ENCODE data around the gene RNGTT. TPM values are rescaled to one million over a fixed set of nuclear protein-coding genes. Genes with fewer than 3 reads are reported as not detected.

Gene RNGTT
- total and polyA plus RNA-seq, 10 of the 15 experiments (the other 5 are each of a cell fraction or from before 2014, with no cell fraction given), result 7.7 to 30.4 (median 22.2) TPM

GRCh38 chr6:88563277-88563625 lies 400.2 kb downstream of the RNGTT start:
- Histone ChIP-seq H3K9ac (ENCODE audit: control insufficient read depth, insufficient read depth, low read length) (no peak overlapping the region), H3K27me3 (replicated peaks in 1 of 2; ENCODE audit: control insufficient read depth in 2 of 2, insufficient read depth in 2 of 2, low read length in 1 of 2) (no peaks in the 10 kb centered on the region), H3K79me2 (ENCODE audit: control insufficient read depth, insufficient read depth, low read length) (no peaks in the 10 kb centered on the region), H2AFZ (ENCODE audit: control insufficient read depth, low read depth, low read length) (no peak overlapping the region), H3K4me3 (no peak overlapping the region), H3K36me3 (ENCODE audit: control insufficient read depth in 2 of 2, insufficient read depth in 2 of 2, low read length in 1 of 2) (no peaks in the 10 kb centered on the region), H3K4me1 (ENCODE audit: control insufficient read depth, insufficient read depth, low read length) (peaks cover 5% of the 10 kb centered on the region; the same call in 1 of the 2 replicates), H3K4me2 (ENCODE audit: control insufficient read depth, insufficient read depth) (no peak overlapping the region), H4K20me1 (ENCODE audit: control insufficient read depth, insufficient read depth) (no peaks in the 10 kb centered on the region), H3K27ac (ENCODE audit: control insufficient read depth, insufficient read depth) (no peak overlapping the region), H3K9me3 (replicated peaks; ENCODE audit: control insufficient read depth, insufficient read depth, low read length) (no peaks in the 10 kb centered on the region; the same call in 1 of the 3 replicates)
- in situ Hi-C loops (cut with MboI), result no loop called here
- no peak for DNase-seq (ENCODE audit: low read depth, low spot score)
- BruUV-seq (replicated peaks), result no TSS peak
- SMC1A ChIA-PET (ENCODE audit: uncharacterized antibody, unreplicated experiment), result no interaction called here
- whole genome bisulfite sequencing (ENCODE audit: insufficient coverage, insufficient replicate concordance, low lambda C conversion rate, missing lambda C conversion rate), result 77% methylated on average over 8 of the region's 8 CpGs
- POLR2A ChIA-PET, result no interaction called here
- RAD21 ChIA-PET (ENCODE audit: unreplicated experiment), result no interaction called here
- no peak for ATAC-seq
- intact Hi-C loops (cut with micrococcal nuclease; ENCODE audit: unreplicated experiment), result no loop called here
- FAIRE-seq, result no peak
- CTCF ChIA-PET, result no interaction called here
- no peak for TF ChIP-seq SREBF1 (IDR thresholded peaks at IDR 0.05; ENCODE audit: low read length)
- TF ChIP-seq HDGF (IDR thresholded peaks at IDR 0.05), result no peak
- no peak for TF ChIP-seq RB1 (IDR thresholded peaks at IDR 0.05; ENCODE audit: borderline replicate concordance)
- no peak for TF ChIP-seq ZBTB33 (IDR thresholded peaks at IDR 0.05)
- no peak for TF ChIP-seq JUND (IDR thresholded peaks at IDR 0.05; ENCODE audit: low read depth, low read length)
- no peak for TF ChIP-seq ZNF622 (IDR thresholded peaks at IDR 0.05)
- no peak for TF ChIP-seq ZNF24 (IDR thresholded peaks at IDR 0.05)
- TF ChIP-seq, protein P1, sequence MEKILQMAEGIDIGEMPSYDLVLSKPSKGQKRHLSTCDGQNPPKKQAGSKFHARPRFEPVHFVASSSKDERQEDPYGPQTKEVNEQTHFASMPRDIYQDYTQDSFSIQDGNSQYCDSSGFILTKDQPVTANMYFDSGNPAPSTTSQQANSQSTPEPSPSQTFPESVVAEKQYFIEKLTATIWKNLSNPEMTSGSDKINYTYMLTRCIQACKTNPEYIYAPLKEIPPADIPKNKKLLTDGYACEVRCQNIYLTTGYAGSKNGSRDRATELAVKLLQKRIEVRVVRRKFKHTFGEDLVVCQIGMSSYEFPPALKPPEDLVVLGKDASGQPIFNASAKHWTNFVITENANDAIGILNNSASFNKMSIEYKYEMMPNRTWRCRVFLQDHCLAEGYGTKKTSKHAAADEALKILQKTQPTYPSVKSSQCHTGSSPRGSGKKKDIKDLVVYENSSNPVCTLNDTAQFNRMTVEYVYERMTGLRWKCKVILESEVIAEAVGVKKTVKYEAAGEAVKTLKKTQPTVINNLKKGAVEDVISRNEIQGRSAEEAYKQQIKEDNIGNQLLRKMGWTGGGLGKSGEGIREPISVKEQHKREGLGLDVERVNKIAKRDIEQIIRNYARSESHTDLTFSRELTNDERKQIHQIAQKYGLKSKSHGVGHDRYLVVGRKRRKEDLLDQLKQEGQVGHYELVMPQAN (conservative IDR thresholded peaks at IDR 0.05), result no peak
- TF ChIP-seq E2F4 (IDR thresholded peaks at IDR 0.05; ENCODE audit: low read depth, low read length), result no peak
- no peak for TF ChIP-seq SMARCA5 (IDR thresholded peaks at IDR 0.05)
- TF ChIP-seq DPF2 (IDR thresholded peaks at IDR 0.05), result no peak
- no peak for TF ChIP-seq E2F8 (IDR thresholded peaks at IDR 0.05; ENCODE audit: low read depth, partially characterized antibody)
- TF ChIP-seq CBX3 (IDR thresholded peaks at IDR 0.05; ENCODE audit: borderline replicate concordance, low read depth), result no peak
- TF ChIP-seq BACH1 (IDR thresholded peaks at IDR 0.05; ENCODE audit: borderline replicate concordance), result no peak
- TF ChIP-seq TBL1XR1 (IDR thresholded peaks at IDR 0.05; ENCODE audit: low read depth, low read length), result no peak
- TF ChIP-seq TCF12 (IDR thresholded peaks at IDR 0.05; ENCODE audit: low read depth, low read length), result no peak
- TF ChIP-seq E4F1 (IDR thresholded peaks at IDR 0.05; ENCODE audit: borderline replicate concordance, partially characterized antibody), result no peak
